HG02610 (cell line): Measurements from ENCODE around the gene PRKG1.
"Not testable (repeated sequence)": the region's sequence is repeated elsewhere in the genome, so short reads cannot be mapped to it uniquely, and the experiment has no call there.

Source experiments
- ATAC-seq: cut with Tn5 transposase; IDR thresholded peaks from one replicate; pipeline ENCODE4 v1.9.1; 2021; ENCODE audit warnings: mild to moderate bottlenecking, moderate library complexity; ENCODE audit not compliant: unreplicated experiment

Gene PRKG1

DNA sequence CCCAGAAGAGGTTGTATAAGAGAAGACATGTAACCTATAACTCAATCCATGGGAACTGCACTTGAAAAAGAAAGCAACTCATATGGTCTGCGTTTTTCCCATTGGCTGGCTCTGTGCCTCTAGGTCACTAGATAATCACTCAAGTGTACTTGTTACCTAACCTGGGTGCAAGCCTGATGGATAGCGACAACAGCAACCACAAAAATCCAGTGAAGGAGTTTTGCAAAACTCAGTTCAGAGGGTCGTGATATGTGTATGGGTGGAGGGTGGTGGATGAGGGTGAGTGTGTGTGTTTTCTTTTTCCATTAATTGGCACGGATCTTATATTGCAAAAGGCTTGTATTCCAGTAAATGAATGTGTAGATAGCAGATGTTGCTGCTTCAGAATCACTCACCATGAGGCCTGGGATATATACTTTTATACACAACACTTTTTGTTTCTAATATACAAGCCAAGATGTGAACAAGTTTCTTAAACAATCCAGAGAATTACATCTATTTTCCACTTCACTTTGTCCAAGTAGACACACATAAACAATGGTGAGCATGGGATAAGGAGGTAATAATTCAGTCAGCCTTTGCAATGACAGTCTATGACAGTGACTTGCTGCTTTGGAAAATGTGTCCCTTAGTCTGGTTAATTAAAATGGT, 952.9 kb downstream of the PRKG1 start:
- ATAC-seq: no peak

DNA sequence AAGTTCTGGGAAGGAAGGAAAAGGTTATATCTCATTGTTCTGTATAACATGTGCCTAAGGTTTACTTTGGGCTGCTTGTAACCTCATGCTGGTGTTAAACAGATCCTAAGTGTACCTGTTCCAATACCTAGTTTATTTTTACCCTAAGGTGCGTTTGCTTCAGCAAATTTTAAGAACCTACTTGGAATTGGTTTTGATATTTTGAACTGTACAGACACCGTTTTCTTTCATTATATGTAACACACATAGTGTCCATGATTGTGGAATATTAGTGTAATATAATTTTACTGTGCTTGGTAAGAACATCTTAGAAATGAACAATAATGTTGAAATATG, 954.2 kb downstream of the PRKG1 start:
- ATAC-seq: no peak

DNA sequence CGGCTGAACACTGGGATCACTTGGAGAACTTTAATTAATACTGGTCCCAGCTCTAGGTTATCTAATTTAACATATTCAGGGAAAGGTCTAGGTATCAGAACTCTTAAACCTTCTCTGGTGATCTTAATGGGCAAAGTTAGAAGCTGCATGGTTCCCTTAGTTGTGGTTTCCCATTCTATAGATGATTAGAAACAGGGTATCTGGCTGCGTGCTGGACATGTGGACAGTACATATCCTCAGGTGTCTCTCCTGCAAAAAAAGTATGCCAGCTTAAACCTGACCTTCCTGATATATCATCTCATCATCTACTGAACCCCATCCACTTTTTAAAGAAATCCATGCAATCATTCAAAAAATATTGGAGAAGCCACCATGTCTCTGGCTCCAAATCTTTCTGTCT, 955.3 kb downstream of the PRKG1 start:
- ATAC-seq: no peak

DNA sequence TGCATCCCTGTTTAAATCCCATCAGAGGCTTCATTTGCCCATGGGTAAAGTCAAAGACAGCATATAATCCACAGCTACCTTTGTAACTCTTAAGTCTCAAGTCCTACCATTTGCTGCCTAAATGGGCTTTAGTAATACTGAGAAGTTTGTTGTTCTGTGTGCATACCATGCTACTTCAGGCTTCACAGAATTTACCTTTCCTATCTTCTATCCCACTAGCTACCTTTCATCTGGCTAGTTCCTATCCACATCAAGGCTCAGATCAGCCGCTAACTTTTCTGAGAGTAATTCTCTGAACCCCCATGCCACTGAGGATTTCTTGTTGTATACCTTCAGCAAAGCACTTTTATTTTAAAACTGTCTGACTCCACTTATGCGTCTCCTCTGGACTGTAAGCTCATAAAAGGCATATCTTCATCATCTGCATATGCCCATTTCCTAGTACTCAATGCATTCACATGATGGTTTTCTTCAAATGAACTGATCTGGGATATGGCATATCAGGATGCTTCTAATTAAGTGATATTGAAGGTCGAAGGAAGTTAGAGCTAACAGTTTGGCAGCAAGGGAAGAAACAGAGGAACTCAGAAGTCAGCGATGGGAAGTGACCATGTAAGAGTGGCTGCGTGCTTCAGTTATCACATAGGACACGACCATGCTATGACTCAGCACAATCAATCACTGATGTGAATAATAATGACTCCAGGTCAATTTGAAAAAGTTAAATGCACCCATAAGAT, 955.9 kb downstream of the PRKG1 start:
- ATAC-seq: no peak

DNA sequence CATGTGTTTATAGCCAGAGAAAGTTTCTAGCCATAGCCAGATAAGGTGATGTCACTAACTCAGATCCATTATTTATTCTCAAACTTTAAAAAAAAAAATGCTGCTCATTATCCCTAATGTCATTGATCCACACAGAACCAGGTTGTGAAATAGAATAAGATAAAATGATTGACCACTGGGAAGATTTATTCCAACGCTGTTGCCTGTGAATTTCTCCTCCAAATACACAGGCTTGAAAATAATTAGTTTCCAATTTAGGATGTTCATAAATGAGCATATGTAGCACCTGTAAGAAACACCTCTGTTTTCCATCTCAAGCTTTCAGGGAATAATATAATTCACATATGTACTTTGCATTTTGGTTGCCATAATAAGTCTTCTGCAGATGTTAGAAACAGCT, 956.7 kb downstream of the PRKG1 start:
- ATAC-seq: no peak

DNA sequence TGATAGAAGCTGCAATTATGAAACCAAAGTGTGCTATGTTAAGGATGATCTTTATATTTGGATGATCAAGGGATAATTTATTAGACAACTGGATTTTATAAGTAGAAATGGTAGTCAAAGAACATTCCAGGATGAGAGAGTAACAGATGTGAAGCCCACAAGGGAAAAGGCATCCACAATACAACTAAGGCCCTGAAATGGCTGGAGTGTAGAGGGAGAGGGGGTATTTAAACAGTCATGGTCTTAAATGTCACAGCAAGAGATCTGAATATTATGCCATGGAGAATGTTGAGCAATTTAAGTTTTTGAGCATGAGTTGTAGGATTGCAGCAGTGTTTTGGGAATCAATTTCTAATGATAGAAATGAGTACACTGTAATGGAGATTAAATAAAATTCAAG, 957.5 kb downstream of the PRKG1 start:
- ATAC-seq: no peak

DNA sequence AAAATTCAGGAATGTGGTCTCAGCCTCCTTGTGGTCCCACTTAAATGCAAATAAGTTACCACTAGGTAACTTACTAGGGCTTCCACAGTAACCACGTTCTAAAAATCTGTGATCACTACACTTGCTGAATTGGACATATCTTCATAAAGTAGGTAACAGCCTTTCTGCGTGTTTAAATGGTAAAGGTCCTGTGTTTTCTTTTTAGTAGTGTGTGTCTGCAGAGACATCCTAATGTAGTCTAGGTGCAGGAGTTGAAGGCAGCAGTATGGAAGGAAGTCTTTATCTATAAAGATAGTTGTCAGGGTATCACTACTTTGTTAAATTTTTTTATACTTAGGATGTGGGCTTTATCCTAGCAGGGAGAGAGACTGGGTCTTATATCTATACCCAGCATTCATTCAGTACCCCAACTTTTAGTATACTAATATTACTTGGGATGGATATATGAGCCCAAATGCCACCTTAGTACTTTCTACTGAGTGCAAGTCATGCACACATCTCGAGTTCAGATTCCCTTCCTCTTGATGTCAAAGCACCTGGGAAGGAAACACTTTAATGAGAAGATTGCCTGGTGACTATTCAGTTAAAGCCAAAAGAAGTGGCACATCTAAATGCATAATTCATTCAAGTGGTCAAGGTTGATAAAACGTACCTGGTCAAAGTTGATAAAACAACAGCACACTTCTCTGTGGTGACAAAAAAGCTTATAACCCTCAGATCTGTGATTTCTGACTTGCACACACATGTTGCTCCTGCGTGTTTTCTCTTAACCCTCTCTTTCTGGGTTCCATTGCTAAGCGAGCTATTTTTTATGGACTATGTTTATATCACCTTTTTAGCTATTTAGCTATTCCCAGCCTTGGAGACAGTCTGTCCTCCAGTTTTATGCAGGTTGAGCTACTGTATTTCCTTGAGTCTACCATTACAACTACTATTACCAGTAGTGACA, 958.7 kb downstream of the PRKG1 start:
- ATAC-seq: no peak

DNA sequence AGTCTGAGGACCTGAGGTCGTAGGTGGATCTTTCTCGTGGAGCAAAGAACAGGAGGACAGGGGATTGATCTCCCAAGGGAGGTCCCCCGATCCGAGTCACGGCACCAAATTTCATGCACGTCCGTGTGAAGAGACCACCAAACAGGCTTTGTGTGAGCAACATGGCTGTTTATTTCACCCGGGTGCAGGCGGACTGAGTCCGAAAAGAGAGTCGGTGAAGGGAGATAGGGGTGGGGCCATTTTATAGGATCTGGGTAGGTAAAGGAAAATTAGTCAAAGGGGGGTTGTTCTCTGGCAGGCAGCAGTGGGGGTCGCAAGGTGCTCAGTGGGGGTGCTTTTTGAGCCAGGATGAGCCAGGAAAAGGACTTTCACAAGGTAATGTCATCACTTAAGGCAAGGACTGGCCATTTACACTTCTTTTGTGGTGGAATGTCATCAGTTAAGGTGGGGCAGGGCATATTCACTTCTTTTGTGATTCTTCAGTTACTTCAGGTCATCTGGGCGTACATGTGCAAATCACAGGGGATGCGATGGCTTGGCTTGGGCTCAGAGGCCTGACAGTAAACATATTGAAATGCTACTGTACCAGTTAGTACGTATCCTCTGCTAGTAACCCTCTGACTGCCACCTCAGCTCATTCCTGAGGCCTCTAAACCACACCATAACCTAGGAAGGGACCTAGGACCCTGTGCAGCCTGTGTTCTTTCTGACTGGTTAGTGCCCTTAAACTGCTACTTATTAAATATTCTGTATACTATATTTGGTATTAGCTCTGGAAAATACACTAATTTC, 964.9 kb downstream of the PRKG1 start:
- not testable (repeated sequence) for ATAC-seq

DNA sequence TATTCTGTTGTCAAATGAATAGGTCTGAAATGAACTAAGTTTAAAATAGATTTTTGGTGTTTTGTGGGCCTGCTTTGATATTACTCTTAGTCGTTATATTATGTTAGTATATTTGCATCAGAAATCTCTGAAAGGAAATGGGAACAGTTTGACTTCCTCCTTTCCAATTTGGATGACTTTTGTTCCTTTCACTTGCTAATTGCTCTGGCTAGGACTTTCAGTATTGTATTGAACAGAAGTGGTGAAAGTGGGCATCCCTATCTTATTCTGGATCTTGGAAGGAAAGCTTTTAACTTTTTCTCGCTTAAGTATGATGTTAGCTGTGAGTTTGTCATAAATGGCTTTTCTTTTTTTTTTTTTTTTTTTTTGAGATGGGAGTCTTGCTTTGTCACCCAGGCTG, 966.2 kb downstream of the PRKG1 start:
- no peak for ATAC-seq

DNA sequence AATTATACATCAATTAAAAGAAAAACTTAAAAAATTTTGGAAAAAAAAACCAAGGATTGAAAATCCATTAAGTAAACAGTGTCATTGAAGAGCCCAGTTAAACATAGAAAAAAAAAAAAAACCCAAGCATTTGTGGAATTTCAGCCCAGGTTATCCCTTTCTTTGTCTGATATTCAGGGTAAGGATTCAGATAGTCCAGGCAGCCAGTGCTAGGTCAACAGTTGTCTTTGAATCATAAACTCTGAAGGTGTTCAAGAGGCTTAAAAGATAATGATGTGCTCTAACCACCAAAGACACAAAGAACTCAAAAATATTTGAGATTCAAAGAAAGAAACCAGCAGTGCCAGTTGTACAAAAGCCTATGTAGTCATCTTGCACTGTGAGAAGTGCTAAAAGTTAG, 969.5 kb downstream of the PRKG1 start:
- ATAC-seq: no peak

DNA sequence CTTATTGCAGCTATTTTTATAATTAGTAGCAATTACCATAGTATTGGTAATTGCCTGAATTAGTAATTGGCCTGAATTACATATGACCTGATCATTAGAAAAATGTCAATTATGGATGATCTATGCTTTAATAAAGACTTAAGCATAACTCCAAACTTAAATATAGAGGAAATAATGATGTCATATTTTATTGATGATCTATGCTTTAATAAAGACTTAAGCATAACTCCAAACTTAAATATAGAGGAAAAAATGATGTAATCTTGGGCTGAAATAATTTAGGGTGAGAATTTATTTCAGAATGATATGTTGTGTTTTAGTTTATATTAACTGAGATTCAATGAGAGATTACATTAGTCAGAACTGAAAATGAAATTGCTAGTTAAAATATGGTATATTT, 973.8 kb downstream of the PRKG1 start:
- no peak for ATAC-seq

DNA sequence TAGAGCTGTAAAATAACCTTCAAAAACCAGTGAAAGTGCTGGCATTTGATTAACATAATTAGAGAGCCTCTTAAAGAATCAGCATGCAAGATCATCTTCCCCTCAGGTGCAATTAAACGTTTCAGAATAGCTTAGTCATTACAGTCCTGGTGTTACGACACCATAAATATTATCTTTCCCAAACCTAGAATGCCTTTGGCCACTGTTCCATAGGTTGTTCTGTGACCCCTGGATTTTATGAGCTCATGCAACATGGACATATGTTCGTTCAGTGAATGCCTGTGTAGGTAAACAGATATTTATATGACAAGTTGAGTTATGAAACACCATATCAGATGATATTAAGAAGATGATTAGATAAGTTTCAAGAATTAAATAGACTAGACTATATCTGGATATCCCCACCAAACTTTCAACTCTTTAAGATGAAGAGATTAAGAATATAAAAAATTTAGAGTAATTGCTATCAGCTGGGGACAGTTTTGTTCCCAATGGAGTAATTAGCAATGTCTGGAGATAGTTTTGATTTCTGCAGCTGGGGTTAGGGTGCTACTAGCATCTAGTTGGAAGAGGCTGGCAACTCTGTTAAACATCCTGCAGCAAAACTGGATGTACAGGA, 976.3 kb downstream of the PRKG1 start:
- no peak for ATAC-seq

DNA sequence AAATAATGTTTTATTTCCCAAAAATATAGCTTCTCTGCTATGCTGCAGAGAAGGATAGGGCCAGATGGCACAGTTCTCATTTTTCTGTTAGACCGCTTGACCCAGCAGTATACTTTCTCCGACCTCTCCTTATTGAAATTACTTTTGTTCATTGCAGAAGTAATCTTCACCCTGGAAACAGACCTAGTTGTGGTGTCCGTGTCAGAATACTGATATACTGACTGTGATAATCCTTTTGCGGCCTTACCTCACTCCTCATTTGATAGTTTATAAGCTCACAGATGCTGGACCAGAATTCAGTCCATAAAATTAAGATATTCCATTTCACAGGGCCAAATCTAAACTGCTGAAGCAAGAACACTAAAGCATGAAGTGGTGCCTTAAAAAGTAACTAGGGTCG, 979.2 kb downstream of the PRKG1 start:
- ATAC-seq: no peak

DNA sequence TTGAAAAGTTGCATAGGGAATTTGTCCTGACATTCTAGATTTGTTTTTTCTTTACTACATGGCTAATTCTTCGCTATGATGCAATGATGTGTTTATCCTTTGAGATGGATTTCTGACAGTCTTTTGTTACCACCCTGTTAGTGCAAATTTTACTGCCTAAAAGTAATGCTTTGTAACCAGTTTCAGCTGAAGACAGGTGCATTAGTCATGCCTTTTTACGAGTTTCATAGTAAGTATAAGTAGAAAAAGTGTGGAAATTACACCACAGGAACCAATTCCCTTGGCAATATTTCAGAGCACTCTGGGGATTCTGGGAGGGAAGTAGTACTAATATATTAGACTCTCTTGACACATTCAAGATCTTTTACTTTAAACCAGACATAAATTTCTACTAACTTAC, 982.0 kb downstream of the PRKG1 start:
- ATAC-seq: no peak

DNA sequence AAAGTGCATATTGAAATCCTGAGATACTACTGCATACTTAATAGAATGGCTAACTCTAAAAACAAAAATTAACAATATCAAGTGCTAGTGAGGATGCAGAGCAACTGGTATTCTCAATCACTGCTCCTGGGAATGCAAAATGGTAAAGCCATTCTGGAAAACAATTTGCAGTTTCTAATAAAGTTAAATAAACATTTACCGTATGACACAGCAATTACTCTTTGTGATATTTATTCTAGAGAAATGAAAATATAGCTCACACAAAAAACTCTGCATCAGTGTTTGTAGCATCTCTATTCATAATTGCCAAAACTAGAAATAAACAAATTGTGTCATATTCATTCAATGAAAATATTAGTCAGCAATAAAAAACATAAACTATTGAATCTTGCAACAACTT, 984.8 kb downstream of the PRKG1 start:
- ATAC-seq: no peak

DNA sequence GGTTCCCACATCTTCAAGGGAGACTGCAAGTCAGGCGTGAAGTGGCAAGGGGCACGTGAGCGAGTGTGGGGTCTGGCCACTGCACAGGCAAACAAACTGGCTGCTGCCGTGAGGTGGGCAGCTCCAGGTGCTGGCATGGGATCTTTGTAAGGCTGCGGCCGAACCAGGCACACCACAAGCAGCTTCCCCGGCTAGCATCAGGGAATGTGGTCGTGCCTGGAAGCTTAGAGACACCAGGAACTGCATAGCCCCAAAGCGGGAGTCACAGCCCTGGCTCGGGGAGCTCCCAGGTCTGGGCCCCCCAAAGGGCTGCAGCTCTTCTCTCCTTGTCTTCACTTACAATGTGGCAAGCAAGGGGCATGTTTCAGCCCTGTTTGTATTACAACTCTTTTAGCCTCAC, 988.9 kb downstream of the PRKG1 start:
- no peak for ATAC-seq

DNA sequence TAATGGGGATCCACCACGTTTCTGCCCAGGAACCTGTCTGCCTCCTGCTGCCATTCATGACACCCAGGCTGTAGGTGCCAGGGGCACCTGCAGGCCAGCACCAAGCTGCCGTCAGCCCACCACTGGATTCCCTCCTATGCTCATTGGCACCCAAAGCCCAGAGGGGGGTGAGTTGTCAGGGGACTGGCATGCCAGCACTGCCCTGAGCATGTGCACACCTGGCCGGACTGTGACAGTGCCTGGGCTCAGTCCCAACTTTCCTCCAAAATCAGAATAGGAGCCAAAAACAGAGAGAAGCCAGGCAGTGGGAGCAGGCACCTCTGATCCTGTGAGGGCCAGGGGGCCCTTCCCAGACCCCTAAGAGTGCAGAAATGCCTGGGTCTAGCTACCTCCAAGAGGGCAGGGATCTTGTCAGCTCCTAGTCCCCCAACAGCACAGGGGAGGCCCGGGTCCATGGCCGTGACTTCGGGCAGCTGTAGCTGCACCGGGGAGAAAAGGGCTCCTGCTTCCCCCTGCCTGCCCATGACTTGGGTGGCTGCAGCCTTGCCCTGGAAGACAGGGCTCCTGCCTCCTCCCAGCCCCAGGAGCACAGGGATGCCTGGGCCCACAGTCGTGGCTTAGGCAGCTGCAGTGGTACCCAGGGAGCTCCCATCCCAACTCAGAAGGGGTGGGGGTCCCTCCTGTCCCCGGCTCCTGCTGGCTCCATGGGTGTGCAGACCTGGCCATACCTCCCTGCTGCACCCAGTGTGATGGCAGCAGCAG, 990.0 kb downstream of the PRKG1 start:
- ATAC-seq: no peak

DNA sequence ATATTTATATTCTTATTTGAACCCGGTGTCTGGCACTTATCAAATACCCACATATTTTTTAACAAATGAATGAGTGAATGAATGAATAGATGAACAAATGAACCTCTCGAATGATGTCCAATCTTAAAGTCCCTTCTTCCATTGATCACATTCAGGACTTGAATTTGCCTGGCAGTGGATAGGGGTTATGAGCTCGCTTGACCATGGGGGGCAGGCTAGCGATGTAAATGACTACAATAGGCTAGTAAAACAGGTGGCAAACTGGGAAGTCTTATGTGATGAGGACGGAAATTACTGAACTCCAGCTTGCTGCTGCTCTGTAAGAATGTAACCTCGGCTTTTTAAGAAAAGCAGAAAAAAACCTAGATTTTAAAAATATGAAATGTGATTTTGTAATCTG, 992.1 kb downstream of the PRKG1 start:
- no peak for ATAC-seq

DNA sequence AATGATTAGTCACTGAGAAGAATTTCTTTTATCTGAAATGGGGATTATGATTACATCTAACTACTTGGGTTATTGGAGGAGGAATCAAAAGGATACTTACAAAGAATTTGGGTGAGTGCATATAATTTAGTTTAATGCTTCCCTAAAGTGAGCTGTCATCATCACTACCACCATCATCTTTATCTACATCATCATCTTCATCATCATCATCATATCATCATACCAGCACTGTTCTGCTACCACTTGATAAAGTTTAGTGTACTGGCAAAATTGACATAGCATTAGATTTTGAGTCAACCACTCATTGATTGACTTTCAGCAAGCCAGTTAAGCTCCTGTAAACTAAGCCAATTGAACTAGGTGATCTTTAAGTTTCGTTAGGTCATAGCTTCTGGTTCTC, 994.2 kb downstream of the PRKG1 start:
- no peak for ATAC-seq

DNA sequence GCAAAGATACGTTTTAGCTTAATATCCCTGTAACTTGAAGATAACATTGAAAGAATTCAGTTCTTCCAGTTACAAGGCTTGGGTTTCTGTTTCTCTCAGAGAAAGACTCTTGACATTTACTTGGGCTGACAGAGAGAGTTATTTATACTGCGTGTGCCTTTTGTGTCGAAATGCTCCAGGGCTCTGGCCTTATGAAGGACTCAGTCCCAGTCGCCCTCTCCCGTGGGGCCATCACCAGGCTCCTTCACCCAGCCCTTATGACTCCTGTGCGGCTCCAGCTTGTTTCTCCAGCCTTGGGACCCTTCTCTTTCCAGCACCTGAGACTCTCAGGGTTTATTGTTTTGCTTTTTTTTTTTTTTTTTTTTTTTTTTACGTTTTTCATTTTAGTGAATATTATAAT, 997.5 kb downstream of the PRKG1 start:
- no peak for ATAC-seq
